SK-N-SH (cell line): ENCODE results near the gene CD101. TPM values are rescaled to one million over a fixed set of nuclear protein-coding genes. Genes with fewer than 3 reads are reported as not detected.

ENCODE experiments used
- CTCF ChIA-PET: fragments of 300-600, 350-600 bp; formaldehyde crosslinking; extraction: SDS; loops from one replicate; lab custom pipeline; 2021; lab: Yijun Ruan, JAX
- POLR2A ChIA-PET: fragments of 350-600 bp; sonication (Branson Sonifier 250); formaldehyde crosslinking; extraction: SDS; loops from one replicate; lab custom pipeline; 2020; ENCODE audit warnings: antibody characterized with exemption, inconsistent platforms; lab: Yijun Ruan, JAX
- DNase-seq: peaks from one replicate; pipeline ENCODE4 v3.0.0; 2012
- H2AFZ ChIP-seq: fragments of 200-600 bp; sonication (generic); 2 replicates; pipeline ENCODE4 v1.8.1; 2016; ENCODE audit warnings: antibody characterized with exemption, mild to moderate bottlenecking, low read depth
- H3F3A ChIP-seq: fragments of 200-600 bp; sonication (generic); replicated peaks from 2 replicates; pipeline ENCODE3; 2016; ENCODE audit warnings: antibody characterized with exemption, mild to moderate bottlenecking; ENCODE audit not compliant: insufficient read depth
- H3K27ac ChIP-seq, 2 experiments: fragments of 200-500 bp in 1 of 2; fragments of 200-600 bp in 1 of 2; sonication (Bioruptor generic) in 1 of 2; sonication (generic), shearing (Covaris generic) in 1 of 2; 2 replicates each; pipeline versions ENCODE4 v1.5.1 to v1.6.1; 2014 to 2016; ENCODE audit warnings: low read depth in 2 of 2, inconsistent platforms in 1 of 2, low read length in 1 of 2, mild to moderate bottlenecking in 1 of 2, mixed read lengths in 1 of 2
- H3K27me3 ChIP-seq: fragments of 200-600 bp; sonication (generic), shearing (Covaris generic); 2 replicates; pipeline ENCODE4 v1.6.1; 2016; ENCODE audit warnings: mixed run types; ENCODE audit not compliant: insufficient read depth
- H3K36me3 ChIP-seq, 2 experiments: fragments of 200-500 bp in 1 of 2; fragments of 200-600 bp in 1 of 2; sonication (Bioruptor generic) in 1 of 2; sonication (generic) in 1 of 2; replicated peaks in 1 of 2; 2 replicates each; pipeline versions ENCODE3 to v1.5.1; 2014 to 2016; ENCODE audit warnings: low read length in 1 of 2, mild to moderate bottlenecking in 1 of 2; ENCODE audit not compliant: insufficient read depth in 2 of 2, control insufficient read depth in 1 of 2
- H3K4me1 ChIP-seq, 2 experiments: fragments of 200-500 bp in 1 of 2; fragments of 200-600 bp in 1 of 2; sonication (Bioruptor generic) in 1 of 2; sonication (generic), shearing (Covaris generic) in 1 of 2; 2 replicates each; pipeline versions ENCODE4 v1.5.1 to v1.6.1; 2014 to 2016; ENCODE audit warnings: low read depth in 1 of 2, low read length in 1 of 2, mixed run types in 1 of 2; ENCODE audit not compliant: insufficient read depth in 2 of 2, control insufficient read depth in 1 of 2
- H3K4me2 ChIP-seq: fragments of 200-600 bp; sonication (generic), shearing (Covaris generic); 2 replicates; pipeline ENCODE4 v1.6.1; 2017; ENCODE audit warnings: mixed run types
- H3K4me3 ChIP-seq, 2 experiments: fragments of 200-500 bp in 1 of 2; fragments of 200-600 bp in 1 of 2; sonication (Bioruptor generic) in 1 of 2; sonication (generic), shearing (Covaris generic) in 1 of 2; 2 replicates each; pipeline versions ENCODE4 v1.5.1 to v1.8.1; 2014 to 2016; ENCODE audit warnings: low read depth in 2 of 2, inconsistent platforms in 1 of 2, low read length in 1 of 2, mild to moderate bottlenecking in 1 of 2, mixed read lengths in 1 of 2, moderate library complexity in 1 of 2
- H3K79me2 ChIP-seq: fragments of 200-600 bp; sonication (generic); 2 replicates; pipeline ENCODE4 v1.8.1; 2017; ENCODE audit warnings: mild to moderate bottlenecking; ENCODE audit not compliant: insufficient read depth
- H3K9ac ChIP-seq: fragments of 200-600 bp; sonication (generic); 2 replicates; pipeline ENCODE4 v1.6.1; 2017; ENCODE audit warnings: mixed run types
- H3K9me2 ChIP-seq: fragments of 200-600 bp; sonication (generic); 2 replicates; pipeline ENCODE4 v1.6.1; 2017; ENCODE audit warnings: mixed run types
- H3K9me3 ChIP-seq: fragments of 200-600 bp; sonication (generic); 2 replicates; pipeline ENCODE4 v1.6.1; 2017; ENCODE audit warnings: mixed run types, mild to moderate bottlenecking, moderate library complexity
- H4K20me1 ChIP-seq: fragments of 200-600 bp; sonication (generic); 2 replicates; pipeline ENCODE4 v1.6.1; 2017; ENCODE audit warnings: mild to moderate bottlenecking, mixed run types; ENCODE audit not compliant: insufficient read depth
- ELF1 ChIP-seq: IDR thresholded peaks from 2 replicates; pipeline ENCODE4 v1.4.0; 2012
- EP300 ChIP-seq, 2 experiments: IDR thresholded peaks; 2 replicates each; pipeline versions ENCODE4 v1.4.0 to v1.6.1; 2012; ENCODE audit warnings: borderline replicate concordance in 1 of 2, low read depth in 1 of 2, low read length in 1 of 2
- EZH2phosphoT487 ChIP-seq: fragments of 200-600 bp; sonication (generic); IDR thresholded peaks from 2 replicates; pipeline ENCODE4 v1.6.1; 2017; ENCODE audit warnings: low read depth, mixed run types, mild to moderate bottlenecking, antibody characterized with exemption, moderate library complexity, borderline replicate concordance
- FOXJ3 ChIP-seq: sonication (generic); formaldehyde crosslinking; IDR thresholded peaks from 2 replicates; pipeline ENCODE4 v1.5.1; 2020; ENCODE audit warnings: mild to moderate bottlenecking, missing genetic modification reagents
- GABPA ChIP-seq: IDR thresholded peaks from 2 replicates; pipeline ENCODE4 v1.4.0; 2012; ENCODE audit warnings: low read depth, mild to moderate bottlenecking
- MEF2A ChIP-seq: IDR thresholded peaks from 2 replicates; pipeline ENCODE4 v1.4.0; 2012; ENCODE audit warnings: low read depth, borderline replicate concordance
- NRF1 ChIP-seq: IDR thresholded peaks from 2 replicates; pipeline ENCODE4 v1.6.1; 2012; ENCODE audit warnings: low read depth, mild to moderate bottlenecking, low read length
- RCOR1 ChIP-seq: fragments of 150-350 bp; IDR thresholded peaks from 2 replicates; pipeline ENCODE4 v1.6.1; 2017; ENCODE audit warnings: antibody characterized with exemption, low read length
- TAF1 ChIP-seq: IDR thresholded peaks from 2 replicates; pipeline ENCODE4 v1.6.1; 2012; ENCODE audit warnings: low read depth, mild to moderate bottlenecking, low read length, moderate library complexity, borderline replicate concordance
- TEAD4 ChIP-seq: IDR thresholded peaks from 2 replicates; pipeline ENCODE4 v1.4.0; 2012; ENCODE audit warnings: mild to moderate bottlenecking, borderline replicate concordance; ENCODE audit not compliant: insufficient read depth
- YY1 ChIP-seq: IDR thresholded peaks from 2 replicates; pipeline ENCODE4 v1.4.0; 2012; ENCODE audit warnings: low read depth, mild to moderate bottlenecking
- WGBS: methylation state at CpG from one replicate; pipeline ENCODE4 v1.1.6; 2017; ENCODE audit warnings: low lambda C conversion rate; 5-methylcytosine and 5-hydroxymethylcytosine counted together
- polyA plus RNA-seq, 3 experiments: library from polyadenylated mRNA; depleted of rRNA; stranded (reverse); fragments of >200 nt; gene quantifications; 2 replicates each; pipeline ENCODE4 v1.2.3, GENCODE V29; 2012
- TF ChIP-seq, protein P1 (sequence below): IDR thresholded peaks from 2 replicates; pipeline ENCODE4 v1.4.0; 2012; ENCODE audit warnings: low read depth, borderline replicate concordance
- TF ChIP-seq, protein P2 (sequence below): IDR thresholded peaks from 2 replicates; pipeline ENCODE4; 2012
- TF ChIP-seq, protein P3 (sequence below): IDR thresholded peaks from 2 replicates; pipeline ENCODE4 v1.4.0; 2012; ENCODE audit warnings: low read depth

Gene CD101
- polyA plus RNA-seq, 1 of the 3 experiments (the other 2 are of a cell fraction) = 0.16 TPM

DNA sequence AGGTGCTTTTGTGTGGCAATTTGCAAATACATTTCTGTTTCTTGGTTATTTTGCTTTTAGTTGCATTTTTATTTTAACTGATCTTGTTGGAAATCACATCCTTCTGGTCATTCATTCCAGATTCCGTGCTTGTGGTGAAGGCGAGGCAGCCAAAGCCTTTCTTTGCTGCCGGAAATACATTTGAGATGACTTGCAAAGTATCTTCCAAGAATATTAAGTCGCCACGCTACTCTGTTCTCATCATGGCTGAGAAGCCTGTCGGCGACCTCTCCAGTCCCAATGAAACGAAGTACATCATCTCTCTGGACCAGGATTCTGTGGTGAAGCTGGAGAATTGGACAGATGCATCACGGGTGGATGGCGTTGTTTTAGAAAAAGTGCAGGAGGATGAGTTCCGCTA, 34.8 kb upstream of the CD101 start:
- Histone ChIP-seq H3K27ac (no peak overlapping the region), H3K27me3 (no peaks in the 10 kb centered on the region), H4K20me1 (no peaks in the 10 kb centered on the region), H3K36me3 (peaks cover 0 to 2% of the 10 kb centered on the region in 2 experiments), H3K9me2 (no peaks in the 10 kb centered on the region), H2AFZ (no peak overlapping the region), H3K4me3 (no peak overlapping the region), H3K79me2 (no peaks in the 10 kb centered on the region), H3K9me3 (no peaks in the 10 kb centered on the region), H3K4me1 (peaks cover 0 to 7% of the 10 kb centered on the region in 2 experiments; a peak in 2 of 4 replicates), H3K9ac (no peak overlapping the region), H3F3A (no peaks in the 10 kb centered on the region), H3K4me2 (no peak overlapping the region)
- CTCF ChIA-PET = no interaction called here
- POLR2A ChIA-PET = no interaction called here
- DNase-seq = no peak
- 92% methylated on average over 11 of the region's 11 CpGs for WGBS
- no peak for TF ChIP-seq ELF1
- TF ChIP-seq, protein P1, sequence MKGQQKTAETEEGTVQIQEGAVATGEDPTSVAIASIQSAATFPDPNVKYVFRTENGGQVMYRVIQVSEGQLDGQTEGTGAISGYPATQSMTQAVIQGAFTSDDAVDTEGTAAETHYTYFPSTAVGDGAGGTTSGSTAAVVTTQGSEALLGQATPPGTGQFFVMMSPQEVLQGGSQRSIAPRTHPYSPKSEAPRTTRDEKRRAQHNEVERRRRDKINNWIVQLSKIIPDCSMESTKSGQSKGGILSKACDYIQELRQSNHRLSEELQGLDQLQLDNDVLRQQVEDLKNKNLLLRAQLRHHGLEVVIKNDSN = no peak
- no peak for TF ChIP-seq GABPA
- no peak for TF ChIP-seq TEAD4
- TF ChIP-seq, protein P2, sequence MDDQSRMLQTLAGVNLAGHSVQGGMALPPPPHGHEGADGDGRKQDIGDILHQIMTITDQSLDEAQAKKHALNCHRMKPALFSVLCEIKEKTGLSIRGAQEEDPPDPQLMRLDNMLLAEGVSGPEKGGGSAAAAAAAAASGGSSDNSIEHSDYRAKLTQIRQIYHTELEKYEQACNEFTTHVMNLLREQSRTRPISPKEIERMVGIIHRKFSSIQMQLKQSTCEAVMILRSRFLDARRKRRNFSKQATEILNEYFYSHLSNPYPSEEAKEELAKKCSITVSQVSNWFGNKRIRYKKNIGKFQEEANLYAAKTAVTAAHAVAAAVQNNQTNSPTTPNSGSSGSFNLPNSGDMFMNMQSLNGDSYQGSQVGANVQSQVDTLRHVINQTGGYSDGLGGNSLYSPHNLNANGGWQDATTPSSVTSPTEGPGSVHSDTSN = no peak
- no peak for TF ChIP-seq EP300 (IDR thresholded peaks at IDR 0.05; ENCODE audit: borderline replicate concordance in 1 of 2, low read depth in 1 of 2, low read length in 1 of 2)
- no peak for TF ChIP-seq FOXJ3 (CRISPR knock-in tag)
- no peak for TF ChIP-seq RCOR1

DNA sequence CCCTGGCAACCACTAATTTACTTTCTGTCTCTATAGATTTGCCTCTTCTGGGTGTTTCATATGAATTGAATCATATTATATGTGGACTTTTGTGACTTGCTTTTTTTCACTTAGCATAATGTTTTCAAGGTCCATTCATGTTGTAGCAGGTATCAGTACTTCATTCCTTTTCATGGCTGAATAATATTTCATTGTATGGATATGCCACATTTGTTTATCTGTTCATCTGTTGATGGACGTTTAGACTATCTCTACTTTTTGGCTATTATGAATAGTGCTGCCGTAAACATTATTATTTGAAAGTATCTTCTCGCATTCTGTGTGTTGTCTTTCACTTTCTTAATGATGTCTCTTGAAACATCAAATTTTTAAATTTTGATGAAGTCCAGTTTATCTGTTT, 32.8 kb upstream of the CD101 start:
- Histone ChIP-seq H3K9me3 (no peaks in the 10 kb centered on the region), H3K4me2 (no peak overlapping the region), H3F3A (no peaks in the 10 kb centered on the region), H3K36me3 (peaks cover 0 to 2% of the 10 kb centered on the region in 2 experiments), H3K27ac (no peak overlapping the region), H4K20me1 (no peaks in the 10 kb centered on the region), H3K4me3 (no peak overlapping the region), H3K4me1 (peaks cover 0 to 9% of the 10 kb centered on the region in 2 experiments; a peak in 2 of 4 replicates), H3K9ac (no peak overlapping the region), H2AFZ (no peak overlapping the region), H3K79me2 (no peaks in the 10 kb centered on the region), H3K27me3 (no peaks in the 10 kb centered on the region), H3K9me2 (no peaks in the 10 kb centered on the region)
- ChIA-PET POLR2A (no interaction called here), CTCF (no interaction called here)
- TF ChIP-seq, protein P3, sequence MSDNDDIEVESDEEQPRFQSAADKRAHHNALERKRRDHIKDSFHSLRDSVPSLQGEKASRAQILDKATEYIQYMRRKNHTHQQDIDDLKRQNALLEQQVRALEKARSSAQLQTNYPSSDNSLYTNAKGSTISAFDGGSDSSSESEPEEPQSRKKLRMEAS = no peak
- TF ChIP-seq YY1 (no peak), NRF1 (no peak), TAF1 (no peak), MEF2A (no peak), EZH2phosphoT487 (no peak), ELF1 (no peak)
- 69% methylated on average over 3 of the region's 3 CpGs for WGBS
- no peak for DNase-seq
